Heart left ventricle (tissue), 16 donors: ENCODE measurements around the gene ERH. TPM values are rescaled to one million over a fixed set of nuclear protein-coding genes. Genes with fewer than 3 reads are reported as not detected.

Experiments used
- ATAC-seq, 4 donors: fragments of 200-7000 bp; cut with Tn5 transposase; one replicate each; pipeline ENCODE4 v1.9.1; 2020 to 2022; ENCODE audit warnings: moderate library complexity in 4 of 4, mild to moderate bottlenecking in 3 of 4, moderate number of reproducible peaks in 1 of 4
- DNase-seq, 5 donors: peaks; one replicate each; pipeline ENCODE4 v3.0.0-alpha.2; 2020
- H3K27ac ChIP-seq, 12 donors: fragments of 200-600 bp; sonication (generic) in 4 of 12; one replicate each; pipeline versions ENCODE4 v1.5.0 to v1.8.0; 2016 to 2022; ENCODE audit warnings: mild to moderate bottlenecking in 2 of 12
- H3K27me3 ChIP-seq, 9 donors: fragments of 200-600 bp; sonication (generic) in 2 of 9; one replicate each; pipeline versions ENCODE4 v1.5.1 to v1.8.0; 2016 to 2022; ENCODE audit warnings: mild to moderate bottlenecking in 3 of 9
- H3K36me3 ChIP-seq, 9 donors: fragments of 200-600 bp; sonication (generic) in 2 of 9; one replicate each; pipeline versions ENCODE4 v1.5.0 to v1.8.0; 2018 to 2022; ENCODE audit warnings: mild to moderate bottlenecking in 2 of 9
- H3K4me1 ChIP-seq, 12 donors: fragments of 200-600 bp; sonication (generic) in 4 of 12; one replicate each; pipeline versions ENCODE4 v1.5.0 to v1.8.0; 2016 to 2022; ENCODE audit warnings: mild to moderate bottlenecking in 3 of 12
- H3K4me3 ChIP-seq, 12 donors: fragments of 200-600 bp; sonication (generic) in 4 of 12; one replicate each; pipeline versions ENCODE4 v1.5.0 to v1.8.0; 2017 to 2022; ENCODE audit warnings: mild to moderate bottlenecking in 9 of 12, moderate library complexity in 4 of 12
- H3K9me3 ChIP-seq, 12 donors: fragments of 200-600 bp; sonication (generic) in 4 of 12; one replicate each; pipeline versions ENCODE4 v1.5.0 to v1.8.0; 2016 to 2022; ENCODE audit warnings: mild to moderate bottlenecking in 1 of 12
- POLR2A ChIP-seq, 2 donors: fragments of 450-650 bp; IDR thresholded peaks; one replicate each; pipeline ENCODE4 v1.6.1; 2017; ENCODE audit warnings: antibody characterized with exemption in 2 of 2, mild to moderate bottlenecking in 2 of 2, moderate library complexity in 2 of 2
- WGBS, 4 donors: extraction: QIAGEN DNeasy Blood & Tissue Kit in 2 of 4; methylation state at CpG; one replicate each; pipeline versions ENCODE4 v1.1.5 to v1.1.7; 2013 to 2018; 5-methylcytosine and 5-hydroxymethylcytosine counted together
- intact Hi-C, 10 donors: fragments of 100-400 bp; cut with DNase I; formaldehyde crosslinking; loops; one replicate each; pipeline versions ENCODE4 v1.11.1 to v1.14.2; 2022
- polyA plus RNA-seq, 2 donors: library from polyadenylated mRNA; stranded (reverse); fragments of 200-250 nt; gene quantifications; one replicate each; pipeline ENCODE4 v1.2.3, GENCODE V29; 2013
- total RNA-seq, 9 donors: library from RNA; depleted of rRNA in 2 of 9; stranded (reverse); fragments of >200 nt in 2 of 9; fragmentation: NEBNext Ultra II Directional in 3 of 9; extraction: Animal tissue kit (Norgen Biotek cat#: 25700) in 3 of 9; gene quantifications; one replicate each; pipeline versions ENCODE4 v1.1.0 to v1.2.4, GENCODE V29; 2016 to 2023
- TF ChIP-seq, protein P1 (sequence below), 12 donors: fragments of 200-600 bp; sonication (generic) in 4 of 12; IDR thresholded peaks; one replicate each; pipeline versions ENCODE4 v1.5.0 to v1.8.0; 2018 to 2022; ENCODE audit warnings: antibody characterized with exemption in 12 of 12, mild to moderate bottlenecking in 5 of 12
- donor health status: ischemic (EF 13 %, LVEDD 7.1; RV severe dilation, severe dysfunction).
- donor health status: healthy with polysubstance abuse.
- donor health status: DM: no; HTN: yes; CAD: no.
- donor health status: DM: no; HTN: no; CAD: no.
- donor health status: ischemic (EF 25% LVEDD 6.9; RV normal size, moderate dysfunction).
- donor health status: ischemic (EF 25% LVEDD 5.7; RV mildly dilated, moderate dysfunction).
- donor health status: healthy.
- donor health status: DM: yes; HTN: yes; CAD: no.
- donor health status: ischemic (EF 35%, LVEDD 5.7; RV mildly dilated, moderate dysfunction).
- donor health status: nonischemic (EF 11% LVEDD 7.7; RV severe dilation, severe dysfunction).
- donor health status: DM: yes; HTN: yes; CAD: no.
- donor health status: PGD.
- donor health status: ischemic (EF 29% LVEDD 5.4; RV normal size, mild dysfunction).
- donor health status: nonischemic (EF 23%, LVEDD 6.1; RV moderate dilation, normal function).

ERH gene
- total and polyA plus RNA-seq, 11 donors: 44.3 to 147 (median 128) TPM

DNA sequence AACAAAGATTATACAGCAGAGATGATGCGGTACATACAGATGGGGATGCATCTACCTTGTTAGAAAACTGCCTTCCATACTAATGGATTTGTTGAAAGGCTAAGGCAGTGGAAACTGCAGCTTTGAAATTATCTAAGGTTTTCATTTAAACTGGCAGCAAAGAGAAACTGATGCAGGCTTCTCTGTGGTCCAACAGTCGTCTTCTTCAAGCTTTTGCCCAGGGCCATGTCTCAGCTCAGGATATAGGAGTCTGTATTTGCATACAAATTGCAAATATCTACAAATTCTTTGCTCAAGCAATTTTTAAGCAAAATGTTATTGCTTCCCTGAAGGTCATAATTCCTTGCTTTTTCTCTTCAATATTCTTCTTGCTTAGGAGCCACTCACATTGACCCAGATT is 33.7 kb downstream of the ERH start:
- 79 to 95% (median 89%) methylated on average over 2 of the region's 2 CpGs for WGBS, 4 donors
- Histone ChIP-seq H3K36me3 (no peaks in the 10 kb centered on the region), H3K4me3 (no peak overlapping the region), H3K9me3 (no peaks in the 10 kb centered on the region), H3K27ac (no peak overlapping the region), H3K4me1 (no peaks in the 10 kb centered on the region), H3K27me3 (no peaks in the 10 kb centered on the region)
- ATAC-seq (no peak), DNase-seq (no peak)
- intact Hi-C loops: loop anchor here in 7 of 10 donors (5.0 to 10.0 kb wide), 5 partner anchors 117 to 240 kb away; partner anchors contain the start of gene DCAF5 (in 1 of the 7)
- TF ChIP-seq, protein P1, sequence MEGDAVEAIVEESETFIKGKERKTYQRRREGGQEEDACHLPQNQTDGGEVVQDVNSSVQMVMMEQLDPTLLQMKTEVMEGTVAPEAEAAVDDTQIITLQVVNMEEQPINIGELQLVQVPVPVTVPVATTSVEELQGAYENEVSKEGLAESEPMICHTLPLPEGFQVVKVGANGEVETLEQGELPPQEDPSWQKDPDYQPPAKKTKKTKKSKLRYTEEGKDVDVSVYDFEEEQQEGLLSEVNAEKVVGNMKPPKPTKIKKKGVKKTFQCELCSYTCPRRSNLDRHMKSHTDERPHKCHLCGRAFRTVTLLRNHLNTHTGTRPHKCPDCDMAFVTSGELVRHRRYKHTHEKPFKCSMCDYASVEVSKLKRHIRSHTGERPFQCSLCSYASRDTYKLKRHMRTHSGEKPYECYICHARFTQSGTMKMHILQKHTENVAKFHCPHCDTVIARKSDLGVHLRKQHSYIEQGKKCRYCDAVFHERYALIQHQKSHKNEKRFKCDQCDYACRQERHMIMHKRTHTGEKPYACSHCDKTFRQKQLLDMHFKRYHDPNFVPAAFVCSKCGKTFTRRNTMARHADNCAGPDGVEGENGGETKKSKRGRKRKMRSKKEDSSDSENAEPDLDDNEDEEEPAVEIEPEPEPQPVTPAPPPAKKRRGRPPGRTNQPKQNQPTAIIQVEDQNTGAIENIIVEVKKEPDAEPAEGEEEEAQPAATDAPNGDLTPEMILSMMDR (IDR thresholded peaks at IDR 0.05): no peak
- TF ChIP-seq POLR2A (IDR thresholded peaks at IDR 0.05): no peak

DNA sequence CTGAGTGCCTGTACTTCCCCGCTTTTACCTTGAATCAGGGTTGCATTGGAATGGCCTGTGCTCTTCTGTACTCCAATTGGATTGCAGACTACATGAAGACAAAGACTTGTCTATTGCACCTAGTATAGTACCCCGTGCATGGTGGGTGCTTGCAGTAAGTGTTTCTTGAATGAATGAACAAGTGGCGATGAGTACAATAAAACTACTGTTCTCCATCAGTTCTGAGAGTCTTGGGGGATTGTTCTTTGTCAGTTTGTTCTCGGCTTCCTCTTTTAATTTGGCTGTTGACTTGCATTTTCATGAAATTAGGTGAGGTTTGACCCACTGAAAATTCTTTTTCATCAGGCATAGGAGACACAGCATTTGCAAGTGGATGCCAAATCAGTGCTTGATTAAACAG is 34.1 kb downstream of the ERH start:
- no peak overlapping the region for H3K4me3 ChIP-seq
- H3K27ac ChIP-seq: no peak overlapping the region
- no peak for DNase-seq
- H3K9me3 ChIP-seq: no peaks in the 10 kb centered on the region
- TF ChIP-seq, protein P1 (IDR thresholded peaks at IDR 0.05): no peak
- no peak for TF ChIP-seq POLR2A (IDR thresholded peaks at IDR 0.05)
- no peaks in the 10 kb centered on the region for H3K4me1 ChIP-seq
- 81 to 92% (median 86%) methylated on average over 4 of the region's 4 CpGs for WGBS, 4 donors
- intact Hi-C loops: loop anchor here in 9 of 10 donors (1.0 to 10.0 kb wide), 7 partner anchors 117 to 239 kb away; partner anchors contain the start of gene DCAF5 (in 1 of the 9)
- H3K36me3 ChIP-seq: no peaks in the 10 kb centered on the region
- ATAC-seq: no peak
- no peaks in the 10 kb centered on the region for H3K27me3 ChIP-seq

DNA sequence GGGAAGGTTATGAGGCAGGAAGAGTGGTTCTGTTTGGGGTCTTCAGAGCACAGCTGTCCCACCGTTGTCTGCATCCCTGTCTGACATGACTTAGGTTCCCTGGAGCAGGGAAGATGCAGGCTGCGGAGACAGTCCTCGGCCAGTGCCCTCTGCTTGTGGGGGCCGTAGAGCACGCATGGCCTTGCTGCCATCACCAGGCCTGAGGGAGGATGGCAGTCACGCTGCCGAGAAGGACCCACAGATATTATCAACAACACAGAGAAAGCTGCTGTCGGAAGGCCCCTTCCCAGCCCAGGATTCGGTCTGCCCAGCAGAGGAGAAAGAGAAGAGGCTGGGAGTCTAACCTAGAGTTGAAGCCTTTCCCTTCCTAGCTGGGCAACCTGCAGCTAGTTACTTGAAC is 35.0 kb downstream of the ERH start:
- TF ChIP-seq, protein P1 (IDR thresholded peaks at IDR 0.05): peak; percentile 31 to 70 (median 54)
- no peak for TF ChIP-seq POLR2A (IDR thresholded peaks at IDR 0.05)
- peak in 4 of 5 donors; percentile 39 to 55 (median 48) for DNase-seq
- H3K27ac ChIP-seq: no peak overlapping the region
- H3K9me3 ChIP-seq: no peaks in the 10 kb centered on the region
- peak; percentile 70 to 92 (median 88) for ATAC-seq
- H3K36me3 ChIP-seq: no peaks in the 10 kb centered on the region
- H3K27me3 ChIP-seq: no peaks in the 10 kb centered on the region
- H3K4me3 ChIP-seq: no peak overlapping the region
- intact Hi-C loops: loop anchor here in 9 of 10 donors (1.0 to 10.0 kb wide), 7 partner anchors 116 to 238 kb away; partner anchors contain the start of gene DCAF5 (in 1 of the 9)
- WGBS, 4 donors: 16 to 26% (median 22%) methylated on average over 9 of the region's 9 CpGs
- H3K4me1 ChIP-seq: no peaks in the 10 kb centered on the region

DNA sequence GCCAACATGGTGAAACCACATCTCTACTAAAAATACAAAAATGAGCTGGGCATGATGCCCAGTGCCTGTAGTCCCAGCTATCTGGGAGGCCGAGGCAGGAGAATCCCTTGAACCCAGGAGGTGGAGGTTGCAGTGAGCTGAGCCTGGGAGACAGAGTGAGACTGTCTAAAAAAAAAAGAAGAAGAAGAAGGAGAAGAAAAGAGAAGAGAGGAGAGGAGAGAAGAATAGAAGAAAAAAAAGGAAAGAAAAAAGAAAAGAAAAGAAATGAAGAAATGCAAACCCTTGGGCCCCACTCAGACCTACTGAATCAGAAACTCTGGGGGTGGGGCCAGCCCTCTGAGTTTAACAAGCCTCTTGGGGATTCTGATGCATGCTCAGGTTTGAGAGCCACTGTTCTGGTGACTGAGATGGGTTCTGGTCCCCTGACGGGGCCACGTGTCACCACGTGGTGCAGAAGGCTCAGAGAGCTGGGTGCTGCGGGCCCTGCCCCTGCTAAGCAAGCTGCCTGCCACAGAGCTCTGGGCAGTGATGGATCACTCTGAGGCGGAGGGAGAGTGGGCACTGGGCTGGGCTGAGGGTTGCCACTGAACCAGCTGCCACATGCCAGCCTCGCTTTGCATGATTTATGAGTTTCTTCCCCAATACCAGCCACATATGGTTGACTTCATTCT is 37.5 kb downstream of the ERH start:
- DNase-seq (no peak), ATAC-seq (no peak)
- Histone ChIP-seq H3K4me1 (peaks cover 0 to 10% (median 6%) of the 10 kb centered on the region in 12 donors), H3K27me3 (no peaks in the 10 kb centered on the region), H3K36me3 (no peaks in the 10 kb centered on the region), H3K9me3 (no peaks in the 10 kb centered on the region), H3K27ac (no peak overlapping the region), H3K4me3 (no peak overlapping the region)
- TF ChIP-seq, protein P1 (IDR thresholded peaks at IDR 0.05): no peak
- no peak for TF ChIP-seq POLR2A (IDR thresholded peaks at IDR 0.05)
- WGBS, 4 donors: 76 to 85% (median 81%) methylated on average over 6 to 7 of the region's 7 CpGs
- intact Hi-C loops: loop anchor here in 7 of 10 donors (5.0 to 10.0 kb wide), 5 partner anchors 113 to 236 kb away; partner anchors contain the start of gene DCAF5 (in 1 of the 7)
